22Rv1 (cell line): ENCODE measurements around the gene SIGLEC5.

Source experiments
- ZFX ChIP-seq: fragments of 450-650 bp; IDR thresholded peaks from 2 replicates; pipeline ENCODE4 v1.6.1; 2017; ENCODE audit warnings: antibody characterized with exemption, borderline replicate concordance
- TF ChIP-seq, protein P1 (sequence below): fragments of 450-650 bp; IDR thresholded peaks from 2 replicates; pipeline ENCODE4 v1.5.1; 2017; ENCODE audit warnings: mild to moderate bottlenecking

- TF ChIP-seq, protein P1, sequence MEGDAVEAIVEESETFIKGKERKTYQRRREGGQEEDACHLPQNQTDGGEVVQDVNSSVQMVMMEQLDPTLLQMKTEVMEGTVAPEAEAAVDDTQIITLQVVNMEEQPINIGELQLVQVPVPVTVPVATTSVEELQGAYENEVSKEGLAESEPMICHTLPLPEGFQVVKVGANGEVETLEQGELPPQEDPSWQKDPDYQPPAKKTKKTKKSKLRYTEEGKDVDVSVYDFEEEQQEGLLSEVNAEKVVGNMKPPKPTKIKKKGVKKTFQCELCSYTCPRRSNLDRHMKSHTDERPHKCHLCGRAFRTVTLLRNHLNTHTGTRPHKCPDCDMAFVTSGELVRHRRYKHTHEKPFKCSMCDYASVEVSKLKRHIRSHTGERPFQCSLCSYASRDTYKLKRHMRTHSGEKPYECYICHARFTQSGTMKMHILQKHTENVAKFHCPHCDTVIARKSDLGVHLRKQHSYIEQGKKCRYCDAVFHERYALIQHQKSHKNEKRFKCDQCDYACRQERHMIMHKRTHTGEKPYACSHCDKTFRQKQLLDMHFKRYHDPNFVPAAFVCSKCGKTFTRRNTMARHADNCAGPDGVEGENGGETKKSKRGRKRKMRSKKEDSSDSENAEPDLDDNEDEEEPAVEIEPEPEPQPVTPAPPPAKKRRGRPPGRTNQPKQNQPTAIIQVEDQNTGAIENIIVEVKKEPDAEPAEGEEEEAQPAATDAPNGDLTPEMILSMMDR: no peak
- no peak for TF ChIP-seq ZFX
Observed at GRCh38 chr19:51654783-51655182, 24.6 kb upstream of the SIGLEC5 start.
